ENCODE measurements around the gene PCDHGB6. TPM values are rescaled to one million over a fixed set of nuclear protein-coding genes. Genes with fewer than 3 reads are reported as not detected.
"Not testable (repeated sequence)": the region's sequence is repeated elsewhere in the genome, so short reads cannot be mapped to it uniquely, and the experiment has no call there.

Gene PCDHGB6
- total RNA-seq: 8.2 TPM

- not testable (repeated sequence) for DNase-seq (ENCODE audit: low spot score)
Measured at GRCh38 chr5:141407790-141408505, at the start of gene PCDHGB6. TSS of gene PCDHGB6 (plus strand) at chr5:141408021. CDS start at chr5:141408203, 182 bp downstream.

- DNase-seq (ENCODE audit: low spot score): no peak
Measured at GRCh38 chr5:141359790-141360426, 47.9 kb upstream of the PCDHGB6 start, which contains the start of gene PCDHGB2. TSS of gene PCDHGB2 (plus strand) at chr5:141359994. CDS start at chr5:141360136, 142 bp downstream.

- no peak for DNase-seq (ENCODE audit: low spot score)
Measured at GRCh38 chr5:141360685-141361084, 47.1 kb upstream of the PCDHGB6 start.

- DNase-seq (ENCODE audit: low spot score): no peak
Measured at GRCh38 chr5:141362719-141363118, 45.1 kb upstream of the PCDHGB6 start.

GRCh38 chr5:141363952-141364660 lies 43.7 kb upstream of the PCDHGB6 start, which contains the start of gene PCDHGA5:
TSS of gene PCDHGA5 (plus strand) at chr5:141364162. CDS start at chr5:141364331, 169 bp downstream.
- no peak for DNase-seq (ENCODE audit: low spot score)

- DNase-seq (ENCODE audit: low spot score): no peak
Measured at GRCh38 chr5:141366016-141366896, 41.6 kb upstream of the PCDHGB6 start.

GRCh38 chr5:141369994-141370848 lies 37.6 kb upstream of the PCDHGB6 start, which contains the start of gene PCDHGB3:
TSS of gene PCDHGB3 (plus strand) at chr5:141370242. CDS start at chr5:141370395, 153 bp downstream.
- no peak for DNase-seq (ENCODE audit: low spot score)

GRCh38 chr5:141371572-141372475 lies 36.0 kb upstream of the PCDHGB6 start:
- no peak for DNase-seq (ENCODE audit: low spot score)

- DNase-seq (ENCODE audit: low spot score): no peak
Measured at GRCh38 chr5:141373673-141374317, 34.0 kb upstream of the PCDHGB6 start, which contains the start of gene PCDHGA6. TSS of gene PCDHGA6 (plus strand) at chr5:141373891. CDS start at chr5:141374084, 193 bp downstream.

GRCh38 chr5:141374627-141375026 lies 33.2 kb upstream of the PCDHGB6 start:
- DNase-seq (ENCODE audit: low spot score): no peak

GRCh38 chr5:141375444-141376155 lies 32.2 kb upstream of the PCDHGB6 start:
- DNase-seq (ENCODE audit: low spot score): not testable (repeated sequence)

GRCh38 chr5:141382469-141383294 lies 25.1 kb upstream of the PCDHGB6 start, which contains the start of gene PCDHGA7:
TSS of gene PCDHGA7 (plus strand) at chr5:141382742. CDS start at chr5:141382900, 158 bp downstream.
- DNase-seq (ENCODE audit: low spot score): no peak

- DNase-seq (ENCODE audit: low spot score): no peak
Measured at GRCh38 chr5:141383345-141383744, 24.5 kb upstream of the PCDHGB6 start.

GRCh38 chr5:141384471-141385267 lies 23.2 kb upstream of the PCDHGB6 start:
- DNase-seq (ENCODE audit: low spot score): no peak

GRCh38 chr5:141387557-141388311 lies 20.1 kb upstream of the PCDHGB6 start, which contains the start of gene PCDHGB4:
TSS of gene PCDHGB4 (plus strand) at chr5:141387698. CDS start at chr5:141387885, 187 bp downstream.
- not testable (repeated sequence) for DNase-seq (ENCODE audit: low spot score)
